Effector memory CD8-positive, alpha-beta T cell (primary cell): ENCODE results near the gene WDR31.
A peak's percentile ranks its signal among the peaks of the same experiment; 100 is the strongest.
"Not testable (repeated sequence)": the region's sequence is repeated elsewhere in the genome, so short reads cannot be mapped to it uniquely, and the experiment has no call there.

Experiments
- ATAC-seq: fragments of 150-1000 bp; cut with Tn5 transposase; replicated peaks from 2 replicates; pipeline ENCODE4 v1.10.0; 2021; ENCODE audit warnings: mild to moderate bottlenecking, moderate library complexity
- DNase-seq, 3 experiments: peaks; one replicate each; pipeline ENCODE4 v3.0.0; 2021
- H3K27ac Mint-ChIP-seq, 2 donors: one replicate each; pipeline ENCODE4 v1.8.0; 2022; ENCODE audit warnings: mild to moderate bottlenecking in 2 of 2, mixed read lengths in 2 of 2, moderate library complexity in 2 of 2
- H3K27me3 Mint-ChIP-seq, 2 donors: one replicate each; pipeline ENCODE4 v1.8.0; 2022; ENCODE audit warnings: mixed read lengths in 2 of 2
- H3K36me3 Mint-ChIP-seq: one replicate; pipeline ENCODE4 v1.8.0; 2022; ENCODE audit warnings: mild to moderate bottlenecking, moderate library complexity, mixed read lengths; ENCODE audit not compliant: insufficient read depth
- H3K4me1 Mint-ChIP-seq, 2 donors: one replicate each; pipeline ENCODE4 v1.8.0; 2022; ENCODE audit warnings: low read depth in 2 of 2, mixed read lengths in 2 of 2
- H3K4me3 Mint-ChIP-seq, 2 donors: one replicate each; pipeline ENCODE4 v1.8.0; 2022; ENCODE audit warnings: mild to moderate bottlenecking in 2 of 2, mixed read lengths in 2 of 2, moderate library complexity in 2 of 2
- H3K9me3 Mint-ChIP-seq, 2 donors: one replicate each; pipeline ENCODE4 v1.8.0; 2022; ENCODE audit warnings: mixed read lengths in 2 of 2

The WDR31 gene

GRCh38 chr9:113375057-113376023 lies 35.3 kb upstream of the WDR31 start:
- Mint-ChIP-seq H3K4me3 (peak overlapping the region; percentile 81 to 86), H3K4me1 (peaks cover 13% of the 10 kb centered on the region in 2 donors), H3K27me3 (no peaks in the 10 kb centered on the region), H3K36me3 (peaks cover 9% of the 10 kb centered on the region), H3K9me3 (no peaks in the 10 kb centered on the region), H3K27ac (peak overlapping the region; percentile 84 to 89)
- ATAC-seq (no peak), DNase-seq (no peak)

- Mint-ChIP-seq H3K4me3 (no peak overlapping the region), H3K9me3 (no peaks in the 10 kb centered on the region), H3K27me3 (no peaks in the 10 kb centered on the region), H3K36me3 (peaks cover 9% of the 10 kb centered on the region), H3K4me1 (peaks cover 13% of the 10 kb centered on the region in 2 donors), H3K27ac (peak overlapping the region in 1 of 2 donors; percentile 86)
- ATAC-seq (no peak), DNase-seq (no peak)
Observed at GRCh38 chr9:113373676-113374392, 33.8 kb upstream of the WDR31 start.

GRCh38 chr9:113373256-113373655 lies 33.2 kb upstream of the WDR31 start:
- no peak for DNase-seq
- Mint-ChIP-seq H3K36me3 (peaks cover 9% of the 10 kb centered on the region), H3K4me3 (no peak overlapping the region), H3K9me3 (no peaks in the 10 kb centered on the region), H3K4me1 (peaks cover 13% of the 10 kb centered on the region in 2 donors), H3K27me3 (no peaks in the 10 kb centered on the region), H3K27ac (peak overlapping the region in 1 of 2 donors; percentile 86)
- no peak for ATAC-seq

- H3K27ac Mint-ChIP-seq: peak overlapping the region in 1 of 2 donors; percentile 84
- peaks cover 12 to 13% of the 10 kb centered on the region in 2 donors for H3K4me1 Mint-ChIP-seq
- DNase-seq: no peak
- H3K27me3 Mint-ChIP-seq: no peaks in the 10 kb centered on the region
- H3K9me3 Mint-ChIP-seq: no peaks in the 10 kb centered on the region
- ATAC-seq: no peak
- peaks cover 9% of the 10 kb centered on the region for H3K36me3 Mint-ChIP-seq
- H3K4me3 Mint-ChIP-seq: no peak overlapping the region
Observed at GRCh38 chr9:113372059-113372458, 32.0 kb upstream of the WDR31 start.

GRCh38 chr9:113370806-113371325 lies 30.8 kb upstream of the WDR31 start:
- H3K4me1 Mint-ChIP-seq: peaks cover 10 to 13% of the 10 kb centered on the region in 2 donors
- H3K27ac Mint-ChIP-seq: no peak overlapping the region
- no peak for ATAC-seq
- H3K27me3 Mint-ChIP-seq: no peaks in the 10 kb centered on the region
- no peak overlapping the region for H3K4me3 Mint-ChIP-seq
- H3K9me3 Mint-ChIP-seq: no peaks in the 10 kb centered on the region
- H3K36me3 Mint-ChIP-seq: peaks cover 5% of the 10 kb centered on the region
- no peak for DNase-seq

GRCh38 chr9:113369855-113370140 lies 29.7 kb upstream of the WDR31 start:
- DNase-seq (no peak), ATAC-seq (no peak)
- H3K27ac Mint-ChIP-seq: no peak overlapping the region
- peaks cover 2% of the 10 kb centered on the region for H3K36me3 Mint-ChIP-seq
- H3K4me3 Mint-ChIP-seq: no peak overlapping the region
- peaks cover 0 to 3% of the 10 kb centered on the region in 2 donors for H3K4me1 Mint-ChIP-seq
- no peaks in the 10 kb centered on the region for H3K27me3 Mint-ChIP-seq
- no peaks in the 10 kb centered on the region for H3K9me3 Mint-ChIP-seq

GRCh38 chr9:113368982-113369854 lies 29.1 kb upstream of the WDR31 start:
- Mint-ChIP-seq H3K27me3 (no peaks in the 10 kb centered on the region), H3K27ac (no peak overlapping the region), H3K4me1 (no peaks in the 10 kb centered on the region), H3K9me3 (no peaks in the 10 kb centered on the region), H3K36me3 (no peaks in the 10 kb centered on the region), H3K4me3 (no peak overlapping the region)
- DNase-seq (no peak), ATAC-seq (no peak)

GRCh38 chr9:113368348-113368981 lies 28.4 kb upstream of the WDR31 start:
- Mint-ChIP-seq H3K27ac (no peak overlapping the region), H3K4me1 (no peaks in the 10 kb centered on the region), H3K9me3 (no peaks in the 10 kb centered on the region), H3K27me3 (no peaks in the 10 kb centered on the region), H3K4me3 (no peak overlapping the region), H3K36me3 (no peaks in the 10 kb centered on the region)
- ATAC-seq (no peak), DNase-seq (no peak)

- not testable (repeated sequence) for H3K27me3 Mint-ChIP-seq, H3K9me3 Mint-ChIP-seq, H3K27ac Mint-ChIP-seq, H3K4me1 Mint-ChIP-seq, H3K4me3 Mint-ChIP-seq, DNase-seq, H3K36me3 Mint-ChIP-seq, ATAC-seq
Observed at GRCh38 chr9:113365652-113366051, 25.6 kb upstream of the WDR31 start.

- no peak for DNase-seq
- no peaks in the 10 kb centered on the region for H3K36me3 Mint-ChIP-seq
- no peak overlapping the region for H3K27ac Mint-ChIP-seq
- no peaks in the 10 kb centered on the region for H3K27me3 Mint-ChIP-seq
- H3K9me3 Mint-ChIP-seq: no peaks in the 10 kb centered on the region
- H3K4me3 Mint-ChIP-seq: no peak overlapping the region
- H3K4me1 Mint-ChIP-seq: no peaks in the 10 kb centered on the region
- no peak for ATAC-seq
Observed at GRCh38 chr9:113364951-113365350, 24.9 kb upstream of the WDR31 start.

- H3K36me3 Mint-ChIP-seq: no peaks in the 10 kb centered on the region
- H3K27ac Mint-ChIP-seq: no peak overlapping the region
- no peaks in the 10 kb centered on the region for H3K9me3 Mint-ChIP-seq
- DNase-seq: no peak
- H3K27me3 Mint-ChIP-seq: no peaks in the 10 kb centered on the region
- no peaks in the 10 kb centered on the region for H3K4me1 Mint-ChIP-seq
- ATAC-seq: no peak
- no peak overlapping the region for H3K4me3 Mint-ChIP-seq
Observed at GRCh38 chr9:113363336-113363735, 23.3 kb upstream of the WDR31 start.

- no peak overlapping the region for H3K4me3 Mint-ChIP-seq
- no peaks in the 10 kb centered on the region for H3K36me3 Mint-ChIP-seq
- H3K4me1 Mint-ChIP-seq: no peaks in the 10 kb centered on the region
- no peaks in the 10 kb centered on the region for H3K9me3 Mint-ChIP-seq
- ATAC-seq: no peak
- DNase-seq: no peak
- H3K27ac Mint-ChIP-seq: no peak overlapping the region
- H3K27me3 Mint-ChIP-seq: peaks cover 0 to 7% of the 10 kb centered on the region in 2 donors
Observed at GRCh38 chr9:113361304-113362018, 21.4 kb upstream of the WDR31 start.
